IPS-18c (cell line): ENCODE measurements around the gene HMGCL.

Experiments used
- H3K4me3 ChIP-seq: 2 replicates; pipeline ENCODE4 v1.7.0; 2013; ENCODE audit warnings: low read depth, mild to moderate bottlenecking, low read length, moderate library complexity; ENCODE audit not compliant: insufficient read depth
- H3K9me3 ChIP-seq: one replicate; pipeline ENCODE4 v1.6.1; 2013; ENCODE audit warnings: mild to moderate bottlenecking, low read length, moderate library complexity; ENCODE audit not compliant: control insufficient read depth, insufficient read depth

Gene HMGCL

DNA sequence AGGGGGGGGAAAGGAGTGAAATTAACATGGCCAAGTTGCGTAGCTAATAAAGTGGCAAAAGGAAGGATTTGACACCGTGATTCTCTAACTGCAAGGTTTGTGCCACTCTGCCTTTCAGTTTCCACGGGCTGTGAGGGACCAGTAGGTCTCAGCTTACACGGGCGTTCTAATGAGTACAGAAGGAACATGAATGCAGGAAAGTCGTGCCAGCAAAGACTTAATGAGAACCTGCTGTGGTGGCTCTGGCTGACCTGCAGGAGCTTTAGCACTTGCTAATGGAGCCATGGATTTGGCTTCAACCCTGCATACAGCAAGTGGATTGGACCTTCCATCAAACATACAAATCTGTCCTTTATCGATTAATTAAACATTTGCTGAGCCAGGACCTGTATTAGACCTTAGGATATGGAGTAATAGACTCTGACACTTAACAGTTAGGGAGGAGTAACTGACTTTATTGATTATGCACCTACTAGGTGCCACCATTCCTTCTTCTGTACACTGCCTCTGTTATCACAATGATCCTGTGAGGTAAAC lies 62.1 kb downstream of the HMGCL start:
- H3K9me3 ChIP-seq, result no peaks in the 10 kb centered on the region
- H3K4me3 ChIP-seq, result no peak overlapping the region

DNA sequence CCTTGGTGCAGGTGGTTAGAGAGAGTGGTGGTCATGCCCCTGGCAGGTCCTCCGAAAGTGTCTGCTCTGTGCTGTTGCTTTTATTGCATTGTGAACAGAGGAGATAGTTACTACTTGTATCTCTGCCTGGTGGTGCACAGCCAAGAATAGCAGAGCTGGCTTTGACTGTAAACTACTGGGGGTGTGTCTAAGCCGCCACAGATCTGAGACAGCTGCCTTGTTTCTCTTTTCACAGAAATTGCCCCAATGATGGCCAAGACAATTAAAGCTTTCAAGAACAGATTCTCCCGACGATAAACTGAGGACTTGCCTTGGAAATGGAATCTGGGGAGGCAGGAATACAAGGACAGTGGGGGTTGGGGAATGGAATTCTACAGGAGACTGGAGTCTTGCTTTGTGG lies 66.0 kb downstream of the HMGCL start:
- H3K9me3 ChIP-seq, result no peaks in the 10 kb centered on the region

GRCh38 chr1:23757812-23758211 lies 67.4 kb downstream of the HMGCL start:
- Histone ChIP-seq H3K4me3 (no peak overlapping the region), H3K9me3 (no peaks in the 10 kb centered on the region)

More for the DNA sequence above, 66.0 kb downstream of the HMGCL start:
- no peak overlapping the region for H3K4me3 ChIP-seq

- Histone ChIP-seq H3K9me3 (no peaks in the 10 kb centered on the region), H3K4me3 (no peak overlapping the region)
Observed at GRCh38 chr1:23756676-23757075, 68.6 kb downstream of the HMGCL start.

DNA sequence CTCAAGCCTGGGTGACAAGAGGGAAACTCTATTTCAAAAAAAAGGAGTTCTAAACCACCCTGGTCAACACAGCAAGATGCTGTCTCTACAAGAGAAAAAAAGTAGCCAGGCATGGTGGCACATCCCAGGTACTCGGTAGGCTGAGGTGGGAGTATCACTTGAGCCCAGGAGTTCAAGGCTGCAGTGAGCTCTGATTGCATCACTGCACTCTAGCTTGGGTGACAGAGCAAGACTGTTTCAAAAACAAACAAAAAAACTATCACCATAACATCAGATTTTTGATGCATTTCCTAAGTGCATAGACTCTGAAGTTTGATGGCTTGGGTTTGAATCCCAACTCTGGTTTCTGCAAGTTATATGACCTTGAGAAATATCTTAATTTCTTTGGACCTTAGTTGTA lies 72.3 kb downstream of the HMGCL start:
- Histone ChIP-seq H3K9me3 (no peaks in the 10 kb centered on the region), H3K4me3 (no peak overlapping the region)
